Frontal cortex (tissue), 4 donors: ENCODE results near the gene BNC2. TPM values are rescaled to one million over a fixed set of nuclear protein-coding genes. Genes with fewer than 3 reads are reported as not detected.

Source experiments
- DNase-seq, 2 donors: peaks; one replicate each; pipeline ENCODE4 v3.0.0; 2012; ENCODE audit warnings: low spot score in 2 of 2
- FAIRE-seq: peaks from 2 replicates; lab custom pipeline; 2012; peaks lifted over from hg19 to GRCh38; lab: Jason Lieb, UNC
- total RNA-seq: library from RNA; depleted of rRNA; stranded (reverse); fragments of >200 nt; gene quantifications from one replicate; pipeline ENCODE4 v1.2.3, GENCODE V29; 2014
- donor health status: control.
- donor health status: control.
- donor health status: control.

BNC2 gene
- total RNA-seq, 1 donor from 2014 or later: 1.6 TPM

DNA sequence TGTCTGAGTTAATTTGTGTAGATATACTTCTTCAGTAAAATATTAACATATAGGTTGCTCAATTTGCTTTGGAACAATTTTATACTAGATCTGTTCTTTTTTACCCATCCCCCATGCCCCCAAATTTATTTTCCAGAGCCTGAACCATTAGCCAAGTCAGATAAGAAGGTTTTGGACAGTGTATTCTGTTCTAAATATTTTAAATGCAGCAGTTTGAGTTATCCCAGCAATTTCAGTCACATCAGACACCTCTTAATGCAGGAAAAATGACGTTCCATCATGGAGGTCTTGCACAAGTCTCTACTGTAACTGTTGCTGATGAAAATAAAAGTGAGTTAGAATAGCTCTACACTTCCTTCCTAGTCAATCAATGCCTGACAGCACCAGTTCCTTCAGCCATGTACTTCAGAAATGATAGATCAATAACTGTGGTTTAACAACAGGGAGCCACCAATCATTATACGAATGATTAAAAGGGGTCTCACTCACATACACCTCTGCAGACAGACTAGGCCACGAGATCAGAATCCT lies 215.8 kb downstream of the BNC2 start:
- no peak for DNase-seq
- no peak for FAIRE-seq

DNA sequence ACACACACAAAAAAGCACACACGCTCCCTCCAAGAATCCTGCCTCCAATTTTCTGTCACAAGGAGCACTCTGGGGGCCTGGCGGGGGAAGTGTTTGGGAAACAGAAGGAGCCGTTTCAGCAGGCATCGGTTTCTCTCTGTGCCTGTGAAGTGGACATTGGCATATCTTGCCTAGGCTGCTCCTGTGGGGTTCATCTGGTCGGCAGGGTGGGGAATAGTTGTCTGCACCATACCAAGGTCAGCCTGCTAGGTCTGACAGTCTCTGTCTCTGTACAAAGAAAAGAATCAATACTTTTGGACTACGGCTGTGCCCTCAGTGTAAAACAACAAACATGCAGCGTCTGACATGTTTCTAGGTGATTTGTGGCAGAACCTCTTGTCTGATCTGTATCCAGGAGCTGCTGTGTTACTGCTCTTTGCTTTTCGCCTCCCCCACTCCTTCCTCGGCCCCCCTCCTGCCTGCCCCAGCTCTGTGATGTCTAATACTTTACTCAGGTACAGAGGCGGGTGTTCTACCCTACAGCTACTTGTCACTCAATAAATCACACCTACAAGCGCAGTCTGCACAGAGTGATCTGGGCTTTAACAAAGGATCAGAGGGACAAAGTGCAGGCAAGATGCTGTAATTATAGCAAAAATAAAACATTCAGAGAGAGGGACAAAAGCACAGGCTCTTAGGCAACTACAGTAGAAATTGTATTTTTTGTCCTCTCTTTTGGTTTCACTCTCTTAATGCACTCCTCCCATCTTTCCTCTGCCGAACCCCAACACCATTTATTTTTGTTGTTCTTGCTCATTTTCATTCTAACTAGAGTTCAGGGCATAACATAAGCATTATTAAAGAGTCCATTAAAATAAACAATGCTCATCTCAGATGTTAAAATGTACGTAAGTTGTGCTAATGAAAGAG lies 216.7 kb downstream of the BNC2 start:
- FAIRE-seq (no peak), DNase-seq (no peak)

DNA sequence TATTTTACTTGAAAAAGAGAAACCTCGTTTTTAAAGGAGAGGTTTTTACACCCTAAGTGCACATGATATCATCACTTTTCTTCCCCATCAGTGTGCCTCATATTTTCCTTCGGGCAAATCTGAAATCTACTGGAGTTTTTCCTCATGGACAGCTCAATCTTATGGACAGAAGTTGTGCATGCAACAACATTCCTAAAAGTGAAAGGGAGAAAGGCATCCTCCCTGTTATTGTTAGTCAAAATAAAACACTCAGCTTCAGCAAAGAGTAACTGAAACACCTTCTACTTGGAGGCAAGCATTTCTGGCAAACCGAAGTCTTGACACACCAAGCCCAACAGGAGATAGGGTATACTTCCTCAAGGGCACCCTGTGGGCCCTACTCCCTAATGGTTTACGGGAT lies 217.9 kb downstream of the BNC2 start:
- DNase-seq (no peak), FAIRE-seq (no peak)

DNA sequence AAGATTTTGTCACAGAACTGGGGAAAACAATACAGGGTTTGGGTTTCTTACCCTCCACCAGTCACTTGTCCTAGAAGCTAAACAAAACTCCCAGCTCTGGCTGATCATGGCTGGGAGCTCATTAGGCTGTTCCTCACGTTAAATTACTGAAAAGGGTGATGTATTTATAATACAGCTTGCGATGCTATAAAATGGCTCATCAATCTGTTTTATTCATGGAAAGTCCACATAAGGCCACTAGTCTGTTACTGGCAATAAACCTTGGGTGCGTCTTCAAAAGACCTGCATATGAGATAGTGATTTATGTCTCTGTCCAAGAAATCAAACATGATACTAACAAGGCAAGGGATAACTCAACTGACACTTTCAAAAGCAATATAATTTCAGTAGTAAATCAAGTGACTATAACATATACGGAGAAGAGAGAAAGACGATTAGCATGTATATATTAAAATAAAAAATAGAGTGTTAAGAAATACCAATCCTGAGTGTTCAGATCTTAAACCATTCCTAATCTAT lies 219.0 kb downstream of the BNC2 start:
- DNase-seq: no peak
- no peak for FAIRE-seq

DNA sequence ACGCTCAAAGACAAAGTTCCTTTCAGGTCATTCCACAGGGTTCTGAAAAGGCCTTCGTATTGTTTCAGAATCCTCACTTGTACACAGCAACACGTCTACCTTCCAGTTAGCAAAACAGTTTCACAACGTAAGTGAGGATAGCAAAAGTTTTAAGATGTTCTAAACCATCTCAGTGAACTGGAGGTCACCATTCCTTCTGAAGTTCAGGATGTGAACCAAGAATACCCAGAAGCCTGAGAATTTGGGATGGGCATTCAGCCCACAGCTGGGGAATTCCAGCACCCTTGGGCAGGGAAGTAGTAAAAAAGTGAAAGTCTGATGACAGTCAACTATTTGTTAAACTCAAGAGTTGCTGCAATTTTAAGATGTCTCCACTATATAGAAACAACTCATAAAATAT lies 224.5 kb downstream of the BNC2 start:
- DNase-seq: no peak
- no peak for FAIRE-seq

DNA sequence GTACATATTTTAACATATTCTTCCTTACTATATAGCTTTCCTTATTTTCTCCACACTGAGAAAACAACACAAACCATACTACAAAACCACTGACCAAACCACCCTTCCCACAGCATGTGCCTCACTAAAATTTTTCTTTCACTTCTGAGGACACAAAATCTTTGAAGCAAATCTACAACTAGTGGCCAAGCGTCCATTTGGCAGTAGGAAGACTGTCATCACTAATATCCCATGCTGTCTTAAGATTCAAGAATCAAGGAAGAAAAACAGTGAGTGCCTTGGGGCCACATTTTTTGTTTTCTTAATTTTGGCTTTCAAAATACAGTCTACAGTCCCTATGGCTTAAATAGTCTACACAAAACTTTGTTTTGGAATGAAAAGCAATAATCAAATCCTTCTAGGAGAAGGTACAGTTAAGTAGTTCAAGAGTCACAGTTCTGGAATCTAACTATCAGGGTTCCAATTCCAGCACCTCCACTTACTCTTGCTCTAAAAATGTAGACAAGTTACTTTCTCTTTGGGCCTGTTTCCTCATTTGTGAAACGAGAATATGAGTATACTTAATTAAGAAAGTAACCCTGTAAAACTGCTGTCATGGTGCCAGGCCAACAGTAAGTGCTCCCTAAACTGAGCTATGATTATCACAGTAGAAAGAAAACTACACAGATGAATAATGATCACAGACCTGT lies 227.9 kb downstream of the BNC2 start:
- FAIRE-seq (no peak), DNase-seq (no peak)

DNA sequence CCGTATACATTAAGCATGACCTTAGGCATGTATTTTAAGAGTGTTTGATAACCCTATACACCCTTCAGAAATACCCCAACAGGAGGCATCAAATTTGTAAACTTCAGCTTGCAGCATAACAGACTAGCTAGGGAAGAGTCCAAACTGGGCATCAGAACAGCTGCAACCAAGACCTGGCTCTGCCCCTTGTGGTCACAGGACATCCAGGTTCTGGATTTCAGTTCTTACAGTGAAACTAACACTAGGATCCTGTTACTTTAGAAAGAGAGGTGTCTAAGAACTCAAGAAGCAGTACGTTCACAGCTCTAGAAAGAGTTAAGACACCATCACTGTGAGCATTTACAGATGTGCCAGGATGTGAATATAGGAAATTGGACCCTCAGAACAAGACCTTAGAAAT lies 229.8 kb downstream of the BNC2 start:
- DNase-seq (no peak), FAIRE-seq (no peak)

DNA sequence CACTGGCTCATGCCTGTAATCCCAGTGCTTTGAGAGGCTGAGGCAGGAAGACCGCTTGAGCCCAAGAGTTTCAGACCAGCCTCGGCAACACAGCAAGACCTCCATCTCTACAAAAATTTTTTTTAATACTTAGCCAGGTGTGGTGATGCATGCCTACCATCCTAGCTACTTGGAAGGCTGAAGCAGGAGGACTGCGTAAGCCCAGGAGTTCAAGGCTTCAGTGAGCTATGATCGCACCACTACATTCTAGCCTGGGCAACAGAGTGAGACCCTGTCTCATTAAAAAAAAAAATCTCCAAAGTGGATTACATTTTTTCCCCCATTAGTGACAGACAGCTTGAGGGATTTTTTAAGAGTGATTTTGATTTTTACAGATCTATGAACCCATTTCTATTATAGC lies 230.8 kb downstream of the BNC2 start:
- no peak for FAIRE-seq
- DNase-seq: no peak

DNA sequence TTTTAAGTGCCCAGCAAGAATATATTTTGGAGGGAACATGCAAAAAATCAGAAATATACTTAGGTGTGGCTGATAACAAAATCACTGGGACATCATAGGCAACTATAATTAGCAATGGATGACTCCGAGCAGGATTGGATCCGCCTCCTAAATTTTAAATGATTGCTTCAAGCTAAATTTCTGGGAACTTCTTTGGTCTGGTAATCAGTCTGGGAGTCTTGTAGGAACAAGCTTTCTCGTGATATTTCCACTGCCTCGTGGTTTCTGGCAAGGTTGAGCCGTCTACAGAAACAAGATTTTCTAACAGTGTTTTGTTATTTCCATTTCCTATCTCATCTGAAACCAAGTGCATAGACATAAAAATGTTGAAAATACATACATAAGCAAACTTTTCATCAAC lies 232.6 kb downstream of the BNC2 start:
- DNase-seq (no peak), FAIRE-seq (no peak)

DNA sequence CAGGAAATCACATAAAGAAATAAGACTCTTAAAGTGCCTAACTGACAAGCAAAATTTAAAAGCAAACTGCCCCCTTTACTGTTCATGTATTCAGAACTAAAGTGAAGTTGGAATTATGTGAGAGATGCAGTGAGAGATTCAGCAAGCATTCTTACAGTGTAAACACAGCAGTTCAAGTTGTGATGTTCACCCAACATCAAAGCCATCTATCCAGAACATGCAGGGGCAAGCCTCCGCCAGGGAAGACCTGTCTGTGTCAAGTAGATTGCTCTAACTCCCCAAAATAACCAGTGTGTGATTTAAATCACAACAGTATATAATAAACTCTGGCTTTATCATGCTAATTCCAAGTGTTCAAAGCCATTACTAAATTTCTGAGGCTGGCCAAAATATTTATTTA lies 233.3 kb downstream of the BNC2 start:
- DNase-seq: no peak
- FAIRE-seq: no peak

DNA sequence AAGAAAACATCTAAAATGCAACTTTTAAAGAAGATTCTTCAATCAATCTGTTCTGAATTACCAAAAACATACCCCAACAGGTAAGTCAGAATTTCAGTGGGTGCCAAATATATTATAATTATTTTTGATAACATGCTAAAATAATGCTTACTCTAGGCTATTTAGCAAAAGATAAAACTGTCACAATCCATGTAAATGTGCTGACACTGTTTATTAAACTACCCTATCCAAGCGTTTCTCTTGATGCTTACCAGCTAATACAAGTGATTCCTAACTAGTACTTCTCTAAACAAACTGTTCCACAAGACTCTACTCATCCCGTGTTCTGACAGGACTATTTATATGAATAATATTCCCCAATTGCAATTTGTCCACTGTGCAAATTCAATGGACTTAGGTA lies 236.7 kb downstream of the BNC2 start:
- no peak for FAIRE-seq
- DNase-seq: no peak

DNA sequence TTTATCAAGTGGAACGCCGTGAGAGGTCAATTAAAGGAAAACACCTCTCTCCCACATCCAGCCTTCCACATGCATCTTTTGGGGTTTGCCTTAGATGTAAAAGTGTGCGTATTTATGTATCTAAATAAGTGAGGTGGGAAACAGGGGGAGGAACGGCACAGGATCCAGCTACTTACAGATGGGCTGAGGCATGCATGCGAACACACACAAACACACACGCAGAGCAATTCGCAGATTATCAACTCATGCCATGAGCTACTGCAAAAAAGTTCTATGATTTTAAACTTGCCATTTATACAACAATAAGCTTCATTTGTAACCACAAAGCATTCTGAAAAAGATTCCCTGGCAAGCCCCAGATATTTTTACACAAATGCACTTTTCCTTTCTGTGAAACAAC lies 242.1 kb downstream of the BNC2 start:
- no peak for DNase-seq
- no peak for FAIRE-seq

DNA sequence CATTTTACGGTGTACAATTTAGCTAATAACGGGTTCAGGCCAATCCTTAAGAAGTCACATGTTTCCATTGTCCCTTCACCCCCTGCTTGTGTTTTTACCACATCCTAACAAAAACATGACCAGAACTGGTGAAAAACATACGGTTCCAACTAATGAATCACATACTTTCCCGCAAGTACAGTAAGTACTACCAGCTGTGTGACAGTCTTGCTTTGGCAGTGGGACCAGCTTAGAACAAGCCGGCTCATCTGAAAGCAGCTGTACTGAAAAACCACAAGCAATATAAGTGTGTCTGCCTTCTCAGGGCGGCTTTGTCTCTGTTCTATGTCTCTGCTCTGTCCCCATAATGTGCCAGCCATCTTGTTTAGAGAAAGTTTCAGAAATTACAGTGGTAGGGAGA lies 242.5 kb downstream of the BNC2 start:
- DNase-seq (no peak), FAIRE-seq (no peak)

DNA sequence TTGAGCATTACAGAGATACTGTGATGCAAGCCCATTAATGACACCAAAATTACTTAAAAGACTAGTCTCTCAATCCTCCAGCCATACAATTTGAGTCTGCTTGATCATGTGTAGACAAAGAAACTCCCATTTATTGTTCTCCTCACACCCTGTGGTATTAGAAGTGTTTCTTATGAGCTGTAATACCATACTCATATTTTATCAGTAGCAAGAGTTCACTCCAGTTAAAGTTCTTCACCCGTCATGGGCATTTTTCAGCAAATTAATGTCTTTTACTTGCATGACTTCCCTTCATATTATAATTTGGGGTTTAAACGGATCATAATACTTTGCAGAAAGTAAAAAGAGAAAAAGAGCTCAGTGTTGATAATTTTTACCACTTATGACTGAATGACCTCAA lies 242.9 kb downstream of the BNC2 start:
- no peak for DNase-seq
- FAIRE-seq: no peak

DNA sequence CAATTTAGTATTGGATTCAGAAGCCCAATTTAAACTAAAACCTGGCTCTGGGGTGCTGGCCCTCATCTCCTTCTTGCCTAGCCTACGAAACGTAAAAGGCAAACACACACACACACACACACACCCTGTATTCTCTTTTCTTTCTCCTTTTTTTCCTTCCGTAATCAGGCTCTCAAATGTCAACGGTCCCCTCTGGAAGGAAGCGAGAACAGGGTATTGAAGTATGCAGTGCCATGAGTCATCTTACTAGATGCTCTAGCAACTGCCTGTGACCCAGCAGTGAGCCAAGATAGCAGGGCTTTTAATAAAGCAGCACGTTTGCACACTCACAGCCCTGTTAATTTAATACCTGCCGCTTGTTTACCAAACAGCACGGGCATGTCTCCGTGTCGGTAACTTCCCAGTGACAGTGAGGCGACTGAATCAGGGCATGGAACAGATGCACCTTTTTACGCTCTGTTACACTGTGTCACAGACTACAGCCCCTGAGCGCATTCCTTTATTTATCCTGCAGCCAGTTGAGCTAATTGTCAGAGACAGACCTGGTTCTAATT lies 243.8 kb downstream of the BNC2 start:
- DNase-seq (no peak), FAIRE-seq (no peak)

DNA sequence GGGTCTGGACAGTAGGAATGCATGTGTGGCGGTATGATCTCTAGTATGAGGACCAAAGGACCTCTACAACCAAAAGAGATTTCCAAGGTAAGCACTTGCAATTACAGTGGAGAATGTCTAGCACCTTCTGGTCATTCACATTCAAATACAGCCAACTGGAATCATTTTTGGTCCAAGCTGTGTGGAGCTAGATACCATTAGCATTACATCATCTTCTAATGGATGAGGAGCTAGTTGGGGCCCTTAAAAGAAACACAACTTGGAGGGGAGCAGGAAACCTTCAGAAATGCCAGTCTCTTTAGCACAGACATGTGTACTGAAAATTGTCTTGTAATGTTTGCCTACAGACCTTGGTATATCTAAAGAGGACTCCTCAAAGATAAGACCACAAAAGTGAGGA lies 244.7 kb downstream of the BNC2 start:
- DNase-seq (no peak), FAIRE-seq (no peak)

DNA sequence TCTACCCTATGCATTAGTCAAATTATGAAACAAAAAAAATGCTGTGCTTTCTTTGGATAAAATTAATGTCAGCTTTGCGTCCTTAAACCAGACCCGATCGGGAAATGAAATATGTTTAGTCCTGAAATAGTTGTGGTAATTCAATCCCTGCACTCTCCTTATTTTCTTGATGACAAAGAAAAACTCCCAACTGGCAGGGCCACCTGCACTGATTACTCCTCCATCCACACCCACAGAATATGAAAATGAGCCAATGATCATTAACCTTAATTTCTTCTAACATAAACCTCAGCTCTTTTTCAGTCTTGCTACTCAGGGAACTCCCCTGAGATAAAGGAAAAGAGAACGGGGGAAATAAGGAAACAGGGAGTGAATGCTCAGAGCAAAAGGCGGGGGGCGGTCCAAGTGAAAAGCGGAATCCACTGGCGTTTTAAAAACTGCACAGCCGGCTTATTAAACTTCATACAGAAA lies 245.3 kb downstream of the BNC2 start:
- FAIRE-seq: no peak
- no peak for DNase-seq

DNA sequence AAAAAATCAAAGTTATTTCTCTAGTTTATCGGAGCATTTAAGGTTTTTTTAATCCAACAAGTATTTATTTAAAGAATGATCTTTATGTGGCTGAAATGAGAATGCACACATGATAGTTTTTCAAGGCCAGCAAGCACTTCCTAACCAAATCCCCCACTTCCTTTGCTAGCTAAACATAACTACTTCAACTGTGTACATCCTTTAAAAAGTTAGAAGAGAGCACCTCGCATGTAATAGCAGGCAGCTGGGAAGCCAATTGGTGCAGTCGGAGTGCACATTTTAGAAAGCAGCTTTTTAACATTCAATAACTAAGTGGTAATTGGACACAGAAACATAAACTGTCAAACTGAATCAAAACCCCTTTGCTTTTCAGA lies 245.7 kb downstream of the BNC2 start:
- DNase-seq (no peak), FAIRE-seq (no peak)

DNA sequence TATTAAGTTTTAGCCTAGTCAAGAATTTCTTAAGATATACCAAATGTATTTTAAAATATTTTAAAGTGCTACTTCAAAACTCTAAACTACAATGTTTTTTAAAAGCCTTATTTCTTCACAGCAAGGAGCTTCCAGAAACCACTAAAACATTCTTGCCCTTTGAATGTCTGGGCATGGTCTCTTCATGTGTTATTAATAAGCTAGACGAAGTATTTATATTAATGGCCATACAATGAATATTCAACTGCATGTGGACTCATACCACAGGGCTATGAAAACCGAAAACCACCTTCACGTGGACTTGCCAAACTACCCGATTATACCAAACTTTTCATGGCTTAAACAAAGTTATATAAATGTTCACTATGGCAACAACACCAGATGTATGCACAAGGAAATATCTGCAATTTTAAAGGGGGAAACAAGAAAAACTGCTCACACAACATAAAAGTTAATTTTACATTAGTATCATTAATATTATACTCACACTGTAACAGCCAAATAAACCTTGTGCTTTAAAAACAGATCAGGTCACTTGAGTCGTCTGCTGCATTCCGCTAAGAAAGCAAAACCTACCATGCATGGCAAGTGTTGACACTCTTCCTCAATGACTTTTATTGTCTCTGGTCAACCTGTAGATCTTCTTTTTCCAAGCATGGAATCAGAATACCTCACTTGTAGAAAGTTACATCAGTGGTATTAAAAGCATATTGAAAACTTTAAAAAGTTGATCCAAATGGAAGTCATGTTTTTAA lies 246.3 kb downstream of the BNC2 start:
- DNase-seq (no peak), FAIRE-seq (no peak)

DNA sequence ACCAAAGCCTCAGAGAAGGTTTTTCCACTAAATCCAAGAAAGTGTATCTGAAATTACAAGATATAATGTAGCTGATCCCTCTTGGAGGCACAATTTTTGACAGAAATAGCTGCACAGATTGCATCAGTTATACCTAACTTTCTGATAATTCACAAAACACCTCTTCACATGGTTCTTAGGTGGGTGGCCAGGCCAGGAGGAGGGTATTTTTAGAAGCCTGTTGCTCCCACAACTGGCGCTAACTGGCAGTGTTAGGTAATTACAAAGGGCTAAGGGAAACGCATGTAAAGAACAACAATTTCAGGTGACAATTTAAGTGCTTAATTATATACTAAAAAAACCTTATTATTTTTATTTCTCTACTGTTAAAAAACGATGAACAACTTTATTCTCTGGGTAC lies 247.9 kb downstream of the BNC2 start:
- FAIRE-seq (no peak), DNase-seq (no peak)
